ENCODE data around the gene FGR.

GRCh38 chr1:27612718-27613117 lies 22.3 kb downstream of the FGR start:
- TF ChIP-seq CTCF (IDR thresholded peaks at IDR 0.05; ENCODE audit: insufficient read depth, low read depth, low read length) (no peak), EZH2 (IDR thresholded peaks at IDR 0.05; ENCODE audit: insufficient read depth, low read length) (no peak)

All from astrocyte (in vitro differentiated cells and primary cell).